Keratinocyte (primary cell): ENCODE data around the gene SLC9A3. TPM values are rescaled to one million over a fixed set of nuclear protein-coding genes. Genes with fewer than 3 reads are reported as not detected.

Experiments
- DNase-seq: peaks from one replicate; pipeline ENCODE4 v3.0.0-alpha.2; 2011; ENCODE audit warnings: low read depth, missing footprints, low spot score
- FAIRE-seq: peaks from 2 replicates; lab custom pipeline; 2011; peaks lifted over from hg19 to GRCh38; lab: Jason Lieb, UNC
- H2AFZ ChIP-seq: 2 replicates; pipeline ENCODE4 v1.6.0; 2012; ENCODE audit warnings: low read length, control low read depth, inconsistent platforms; ENCODE audit not compliant: control insufficient read depth
- H3K27ac ChIP-seq: 2 replicates; pipeline ENCODE4 v1.5.1; 2011; ENCODE audit warnings: low read length; ENCODE audit not compliant: control insufficient read depth, insufficient read depth
- H3K27me3 ChIP-seq: 3 replicates; pipeline ENCODE4 v1.6.0; 2011; ENCODE audit warnings: low read length; ENCODE audit not compliant: control insufficient read depth, insufficient read depth; ENCODE audit errors: extremely low read depth
- H3K36me3 ChIP-seq, 2 experiments: 2 replicates in 1 of 2; 3 replicates in 1 of 2; pipeline ENCODE4 v1.5.1; 2011; ENCODE audit warnings: low read length in 2 of 2, mild to moderate bottlenecking in 1 of 2; ENCODE audit not compliant: control insufficient read depth in 2 of 2, insufficient read depth in 2 of 2; ENCODE audit errors: extremely low read depth in 1 of 2
- H3K4me1 ChIP-seq: 3 replicates; pipeline ENCODE4 v1.5.1; 2011; ENCODE audit warnings: low read length; ENCODE audit not compliant: control insufficient read depth, insufficient read depth; ENCODE audit errors: extremely low read depth
- H3K4me2 ChIP-seq: 3 replicates; pipeline ENCODE4 v1.6.0; 2011; ENCODE audit warnings: low read depth, low read length; ENCODE audit not compliant: control insufficient read depth, insufficient read depth; ENCODE audit errors: extremely low read depth
- H3K4me3 ChIP-seq, 3 experiments: fragments of 200-600 bp in 1 of 3; sonication (generic) in 1 of 3; 2 replicates in 2 of 3; 3 replicates in 1 of 3; pipeline ENCODE4 v1.5.1; 2011 to 2016; ENCODE audit warnings: low read length in 3 of 3, mild to moderate bottlenecking in 3 of 3, control low read depth in 2 of 3, inconsistent platforms in 1 of 3, low read depth in 1 of 3, mixed read lengths in 1 of 3, mixed run types in 1 of 3, moderate library complexity in 1 of 3; ENCODE audit not compliant: control insufficient read depth in 2 of 3, insufficient read depth in 2 of 3; ENCODE audit errors: extremely low read depth in 1 of 3
- H3K79me2 ChIP-seq: 2 replicates; pipeline ENCODE4 v1.6.0; 2012; ENCODE audit warnings: low read length; ENCODE audit not compliant: control insufficient read depth, insufficient read depth
- H3K9ac ChIP-seq: 3 replicates; pipeline ENCODE4 v1.6.0; 2011; ENCODE audit warnings: low read length; ENCODE audit not compliant: control insufficient read depth, insufficient read depth; ENCODE audit errors: extremely low read depth
- H3K9me1 ChIP-seq: 3 replicates; pipeline ENCODE4 v1.6.0; 2011; ENCODE audit warnings: low read length; ENCODE audit not compliant: control insufficient read depth, insufficient read depth; ENCODE audit errors: extremely low read depth
- H3K9me3 ChIP-seq: 2 replicates; pipeline ENCODE4 v1.5.1; 2012; ENCODE audit warnings: low read depth, low read length; ENCODE audit not compliant: control insufficient read depth
- H4K20me1 ChIP-seq: 3 replicates; pipeline ENCODE4 v1.6.0; 2011; ENCODE audit warnings: low read length; ENCODE audit not compliant: control insufficient read depth, insufficient read depth; ENCODE audit errors: extremely low read depth
- CTCF ChIP-seq, 3 experiments: IDR thresholded peaks in 1 of 3; conservative IDR thresholded peaks in 1 of 3; optimal IDR thresholded peaks in 1 of 3; 2 replicates in 2 of 3; 3 replicates in 1 of 3; pipeline versions ENCODE3 to v1.5.1; 2011; ENCODE audit warnings: low read length in 3 of 3, mild to moderate bottlenecking in 3 of 3, moderate library complexity in 2 of 3, control low read depth in 1 of 3, inconsistent platforms in 1 of 3; ENCODE audit not compliant: insufficient read depth in 2 of 3; ENCODE audit errors: extremely low read depth in 1 of 3
- EZH2 ChIP-seq: IDR thresholded peaks from one replicate; pipeline ENCODE4 v1.6.1; 2012; ENCODE audit warnings: inconsistent platforms, mild to moderate bottlenecking, low read length, moderate library complexity
- dilution Hi-C: fragments of 300-500 bp; cut with MboI; formaldehyde crosslinking; loops from one replicate; pipeline ENCODE4 v1.7.0; 2020; ENCODE audit warnings: low sequenced_read_pairs; ENCODE audit not compliant: extremely low pct_ligation_motif_present
- polyA plus RNA-seq, 5 experiments: library from polyadenylated mRNA; depleted of rRNA in 3 of 5; stranded (reverse) in 3 of 5; stranded (forward) in 1 of 5; unstranded in 1 of 5; fragments of >200 nt; gene quantifications; 1 replicate in 1 of 5; 2 replicates in 3 of 5; 3 replicates in 1 of 5; pipeline versions ENCODE4 v1.2.1 to v1.2.3, GENCODE V29; 2011 to 2012; ENCODE audit warnings: missing spikeins in 2 of 5, low read depth in 1 of 5, low replicate concordance in 1 of 5

SLC9A3 gene
- polyA plus RNA-seq, 1 donor (not counting 4 experiments of a cell fraction or from before 2014, with no cell fraction given), result 0.55 TPM

- no peak for DNase-seq
- no peak overlapping the region for H3K9ac ChIP-seq
- TF ChIP-seq CTCF (optimal IDR thresholded peaks at IDR 0.05 in 1 of 3, IDR thresholded peaks at IDR 0.05 in 1 of 3, conservative IDR thresholded peaks at IDR 0.05 in 1 of 3; ENCODE audit: extremely low read depth in 1 of 3, insufficient read depth in 2 of 3, low read length in 3 of 3) (no peak), EZH2 (no peak)
- H3K27ac ChIP-seq, result no peak overlapping the region
- H3K79me2 ChIP-seq, result no peaks in the 10 kb centered on the region
- dilution Hi-C loops, result no loop called here
- no peak for FAIRE-seq
- peaks cover 5% of the 10 kb centered on the region for H3K4me1 ChIP-seq
- peaks cover 36% of the 10 kb centered on the region for H3K27me3 ChIP-seq
- H3K4me3 ChIP-seq, result no peak overlapping the region
- no peaks in the 10 kb centered on the region for H3K9me3 ChIP-seq
- no peak overlapping the region for H2AFZ ChIP-seq
- no peak overlapping the region for H3K4me2 ChIP-seq
- H3K9me1 ChIP-seq, result no peaks in the 10 kb centered on the region
- H4K20me1 ChIP-seq, result no peaks in the 10 kb centered on the region
- H3K36me3 ChIP-seq, result no peaks in the 10 kb centered on the region
These were observed 18.2 kb downstream of the SLC9A3 start for GRCh38 chr5:505951-506525.

GRCh38 chr5:504326-505154, 19.7 kb downstream of the SLC9A3 start:
- Histone ChIP-seq H3K27ac (no peak overlapping the region), H2AFZ (no peak overlapping the region), H3K27me3 (peaks cover 25% of the 10 kb centered on the region), H3K4me2 (no peak overlapping the region), H3K4me3 (no peak overlapping the region), H3K79me2 (no peaks in the 10 kb centered on the region), H3K9me3 (no peaks in the 10 kb centered on the region), H4K20me1 (no peaks in the 10 kb centered on the region), H3K36me3 (no peaks in the 10 kb centered on the region), H3K9ac (no peak overlapping the region), H3K4me1 (peaks cover 6% of the 10 kb centered on the region), H3K9me1 (no peaks in the 10 kb centered on the region)
- no peak for FAIRE-seq
- DNase-seq, result no peak
- dilution Hi-C loops, result no loop called here
- no peak for TF ChIP-seq CTCF (optimal IDR thresholded peaks at IDR 0.05 in 1 of 3, IDR thresholded peaks at IDR 0.05 in 1 of 3, conservative IDR thresholded peaks at IDR 0.05 in 1 of 3; ENCODE audit: extremely low read depth in 1 of 3, insufficient read depth in 2 of 3, low read length in 3 of 3)
- TF ChIP-seq EZH2, result no peak
